NK-92 (cell line): ENCODE measurements around the gene SLC12A9.
"Not testable (repeated sequence)": the region's sequence is repeated elsewhere in the genome, so short reads cannot be mapped to it uniquely, and the experiment has no call there.

Experiments
- DNase-seq: peaks from one replicate; lab custom pipeline; 2025; ENCODE audit not compliant: unreplicated experiment; lab: John Stamatoyannopoulos, UW

Gene SLC12A9

DNA sequence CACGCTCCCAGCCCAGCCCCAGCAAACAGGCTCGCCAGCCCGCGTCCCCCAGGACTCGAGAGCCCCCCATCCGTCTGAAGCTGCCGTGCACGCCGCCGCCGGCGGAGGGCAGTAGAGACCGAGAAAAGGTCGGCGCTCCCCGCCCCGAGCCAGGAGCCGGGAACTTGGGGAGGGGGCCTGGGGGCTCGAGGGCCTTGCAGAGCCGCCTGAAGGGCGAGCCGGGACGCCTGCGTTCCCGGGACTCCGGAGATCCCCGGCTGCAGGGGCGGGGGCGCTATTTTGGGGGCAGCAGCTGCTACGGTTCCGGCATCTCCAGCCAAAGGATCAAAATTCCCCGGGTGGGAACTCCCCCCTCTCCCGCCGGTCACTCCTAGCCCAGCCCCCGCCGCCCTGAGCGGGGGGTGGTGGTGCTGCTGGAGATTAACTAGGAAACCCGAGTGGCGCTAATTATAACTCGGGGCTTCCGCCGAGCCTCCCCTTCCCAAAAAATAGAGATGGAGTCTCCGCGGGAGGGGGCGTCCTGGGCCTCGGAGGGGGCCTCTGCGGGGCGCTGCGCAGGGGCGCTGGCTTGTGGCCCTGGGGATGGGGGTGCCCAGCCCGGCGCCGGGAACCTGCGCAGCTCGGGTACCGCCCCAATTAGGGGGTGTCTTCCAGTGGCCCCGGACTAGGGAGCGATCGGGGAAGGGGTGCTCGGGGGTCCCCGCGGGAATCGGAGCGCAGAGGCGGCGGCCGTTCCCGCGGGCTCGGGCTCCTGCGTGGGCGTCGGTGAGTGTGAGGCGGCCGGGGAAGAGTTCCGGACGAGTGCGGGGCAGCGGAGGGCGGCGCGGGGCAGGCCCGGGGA lies 42.6 kb downstream of the SLC12A9 start:
- no peak for DNase-seq

DNA sequence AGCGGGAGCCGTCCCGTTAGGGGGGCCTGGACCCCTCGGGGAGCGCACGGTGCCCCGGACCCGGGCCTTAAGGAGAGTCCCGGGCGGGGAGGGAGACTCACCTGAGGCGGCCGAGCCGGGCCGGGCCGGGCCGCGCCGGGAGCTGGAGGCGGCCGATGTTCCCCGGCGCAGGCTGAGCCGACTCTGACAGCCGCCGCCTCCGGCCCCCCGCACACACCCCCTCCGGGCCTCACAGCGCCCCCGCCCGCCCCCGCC lies 43.1 kb downstream of the SLC12A9 start, which contains the start of gene ACHE:
Gene ACHE (minus strand): TSS at position 188 of the 255 bp plus-strand sequence. CDS start 1,656 bp downstream, outside the sequence.
- no peak for DNase-seq

DNA sequence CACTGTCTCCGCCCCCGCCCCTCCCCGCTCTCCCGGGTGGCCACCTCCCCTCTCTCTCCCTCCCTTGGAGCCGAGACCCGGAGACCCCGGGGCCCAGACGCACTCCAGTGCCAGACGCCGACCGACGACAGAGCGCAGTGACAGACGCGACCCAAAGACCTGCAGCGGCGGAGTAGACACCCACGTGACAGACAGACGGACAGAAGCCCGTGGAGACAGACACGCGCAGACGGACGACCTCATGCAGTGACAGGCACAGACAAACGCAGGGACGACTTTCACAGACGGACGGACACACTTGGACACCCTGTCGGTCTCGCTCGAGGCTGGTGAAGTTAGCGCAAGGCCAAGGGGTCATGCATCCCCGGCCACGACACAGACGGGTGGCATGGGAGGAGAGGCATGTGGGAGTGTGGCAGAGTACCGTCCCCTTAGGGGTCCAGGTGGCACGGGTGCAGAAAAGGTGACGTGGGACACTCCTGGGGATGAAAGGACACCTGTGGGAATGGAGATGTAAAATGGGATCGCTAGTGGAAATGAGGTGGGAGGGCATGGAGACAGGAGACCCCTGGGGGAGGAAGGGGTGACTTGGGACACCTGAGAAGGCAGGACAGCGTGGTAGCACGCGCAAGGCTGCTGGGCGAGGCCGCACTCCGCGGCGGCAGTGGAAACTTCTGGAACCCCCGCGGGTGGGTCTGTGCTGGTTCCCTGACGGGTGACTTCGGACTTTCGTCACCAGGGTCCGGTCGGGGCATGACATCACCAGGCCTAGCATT lies 43.6 kb downstream of the SLC12A9 start:
- no peak for DNase-seq

DNA sequence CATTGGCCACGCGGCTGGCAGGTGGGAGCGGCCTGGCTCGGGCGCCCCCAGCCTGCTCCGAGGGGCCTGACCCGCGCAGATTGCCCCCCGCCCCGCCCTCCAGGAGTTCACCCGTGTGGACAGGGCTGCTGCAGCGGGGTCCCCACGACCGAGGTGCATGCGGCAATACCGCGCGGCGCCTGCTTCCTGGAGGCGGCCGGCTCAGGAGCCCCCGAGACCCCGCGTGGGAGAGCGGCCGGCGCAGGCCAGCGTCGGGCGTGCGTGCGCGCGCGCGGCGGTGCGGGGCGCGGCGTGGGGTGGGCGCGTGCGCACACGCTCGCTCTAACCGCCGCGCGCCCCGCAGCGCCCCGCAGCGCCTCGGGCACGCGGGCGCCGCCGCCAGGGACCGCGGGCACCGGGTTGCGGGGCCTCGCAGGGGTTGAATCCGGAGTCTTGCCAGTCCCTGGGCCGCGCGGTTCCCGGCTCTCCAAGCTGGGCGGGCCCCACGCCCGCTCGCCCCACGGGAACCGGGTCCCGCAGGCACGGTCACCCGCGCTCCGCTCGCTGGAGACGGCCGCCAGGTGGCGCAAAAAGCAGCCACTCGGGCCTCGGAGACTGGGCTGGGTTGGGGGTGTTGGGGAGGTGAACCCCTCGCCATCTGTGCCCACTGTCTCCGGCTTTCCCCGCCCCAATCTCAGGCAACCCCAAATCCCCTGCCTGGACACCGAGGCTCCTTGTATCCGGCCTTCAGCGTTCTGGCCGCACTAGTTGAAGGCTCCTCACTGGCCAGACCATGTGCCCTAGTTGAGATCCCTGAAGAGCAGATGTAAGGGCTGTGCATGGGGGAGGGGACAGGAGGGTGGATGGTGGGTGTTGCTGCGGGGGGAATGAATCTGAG lies 44.5 kb downstream of the SLC12A9 start:
- no peak for DNase-seq

DNA sequence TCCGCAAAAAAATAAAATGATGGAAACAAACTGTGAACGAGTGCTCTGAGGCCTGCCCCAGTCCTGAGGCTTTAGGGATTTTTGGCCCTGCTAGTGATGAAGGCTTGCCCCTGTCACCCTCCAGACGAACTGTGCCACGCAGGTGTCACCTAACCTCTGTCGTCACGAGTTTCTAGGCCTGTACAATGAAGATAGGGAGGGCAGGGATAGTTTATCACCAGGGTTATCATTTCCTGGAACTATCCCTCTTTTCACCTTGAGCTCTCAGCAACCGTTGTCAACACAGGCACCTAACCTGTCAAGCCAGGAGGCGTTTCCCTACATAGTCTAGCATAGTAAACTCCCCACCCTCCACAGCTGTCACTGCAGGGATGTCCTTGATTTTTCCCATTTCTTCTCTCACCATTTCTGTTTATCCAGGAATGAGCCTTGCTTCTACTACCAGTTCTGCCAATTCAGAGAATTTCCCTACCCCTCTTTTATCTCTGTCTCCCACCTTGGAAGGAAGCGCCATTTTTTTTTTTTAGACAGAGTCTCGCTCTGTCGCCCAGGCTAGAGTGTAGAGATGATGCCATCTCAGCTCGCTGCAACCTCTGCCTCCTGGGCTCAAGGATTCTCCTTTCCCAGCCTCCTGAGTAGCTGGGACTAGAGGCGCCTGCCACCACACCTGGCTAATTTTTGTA lies 45.4 kb downstream of the SLC12A9 start:
- no peak for DNase-seq

DNA sequence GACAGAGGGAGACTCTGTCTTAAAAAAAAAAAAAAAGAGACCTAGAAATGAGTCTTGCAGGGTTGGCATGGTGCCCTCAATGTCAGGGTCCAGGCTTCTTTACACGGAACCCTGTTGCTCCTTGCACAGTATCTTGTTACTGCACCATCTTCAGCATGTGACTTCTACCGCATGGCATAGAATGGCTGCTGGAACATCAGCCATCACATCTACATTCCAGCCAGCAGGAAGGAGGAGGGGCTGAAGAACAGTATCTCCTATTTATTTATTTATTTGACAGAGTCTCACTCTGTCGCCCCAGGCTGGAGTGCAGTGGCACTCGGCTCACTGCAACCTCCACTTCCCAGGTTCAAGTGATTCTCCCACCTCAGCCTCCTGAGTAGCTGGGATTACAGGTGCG lies 46.9 kb downstream of the SLC12A9 start:
- no peak for DNase-seq

DNA sequence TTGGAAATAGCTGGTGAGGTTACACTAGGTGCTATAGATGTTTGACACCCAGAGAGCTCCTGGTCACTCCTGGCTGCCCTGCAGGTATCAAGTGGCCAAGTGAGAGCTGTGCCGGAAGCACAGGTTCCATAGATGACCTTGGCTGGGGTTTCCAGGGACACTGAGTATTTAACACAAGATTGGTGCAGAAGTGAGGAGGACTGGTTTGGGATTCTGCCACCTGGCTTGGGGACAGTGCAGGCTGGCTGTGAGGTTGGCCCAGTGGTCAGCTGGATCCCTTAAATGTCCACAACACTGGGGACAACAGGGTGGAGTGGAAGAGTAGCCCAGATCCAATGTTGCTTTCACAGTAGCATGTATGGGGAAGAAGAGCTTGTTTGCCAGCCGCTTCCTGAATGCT lies 48.5 kb downstream of the SLC12A9 start:
- no peak for DNase-seq

DNA sequence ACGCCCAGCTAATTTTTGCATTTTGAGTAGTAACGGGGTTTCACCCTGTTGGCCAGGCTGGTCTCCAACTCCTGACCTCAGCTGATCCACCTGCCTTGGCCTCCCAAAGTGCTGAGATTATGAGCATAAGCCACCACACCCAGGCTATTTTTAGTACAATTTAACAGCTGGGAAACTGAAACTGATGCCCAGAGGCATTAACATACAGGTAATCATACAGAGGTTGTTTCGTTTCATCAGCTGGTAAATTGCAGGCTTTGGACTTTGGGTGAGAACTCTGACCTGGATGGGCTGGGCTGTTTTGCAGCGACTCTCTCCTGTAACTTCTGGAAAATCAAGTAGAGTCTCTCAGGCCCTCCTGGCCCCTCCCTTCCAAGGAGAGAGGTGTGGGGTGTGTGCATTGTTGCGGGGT lies 49.4 kb downstream of the SLC12A9 start:
- DNase-seq: no peak

DNA sequence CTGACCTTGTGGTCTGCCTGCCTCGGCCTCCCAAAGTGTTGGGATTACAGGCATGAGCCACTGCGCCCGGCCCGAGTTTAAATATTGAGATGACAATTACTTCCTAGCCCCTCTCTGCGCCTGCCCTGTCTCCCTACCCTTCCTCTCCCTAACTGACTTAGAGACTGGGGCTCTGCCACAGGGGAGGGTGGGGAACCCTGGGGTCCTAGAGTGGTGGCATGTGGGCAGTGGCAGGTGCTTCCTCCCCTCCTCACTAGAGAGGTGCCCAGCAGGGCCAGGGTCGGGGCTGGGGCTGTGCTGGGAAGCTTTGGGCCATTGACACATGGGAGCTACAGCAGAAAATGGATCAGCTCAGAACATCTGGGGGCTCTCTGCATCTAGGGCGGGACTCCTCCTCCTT lies 50.1 kb downstream of the SLC12A9 start:
- DNase-seq: no peak

DNA sequence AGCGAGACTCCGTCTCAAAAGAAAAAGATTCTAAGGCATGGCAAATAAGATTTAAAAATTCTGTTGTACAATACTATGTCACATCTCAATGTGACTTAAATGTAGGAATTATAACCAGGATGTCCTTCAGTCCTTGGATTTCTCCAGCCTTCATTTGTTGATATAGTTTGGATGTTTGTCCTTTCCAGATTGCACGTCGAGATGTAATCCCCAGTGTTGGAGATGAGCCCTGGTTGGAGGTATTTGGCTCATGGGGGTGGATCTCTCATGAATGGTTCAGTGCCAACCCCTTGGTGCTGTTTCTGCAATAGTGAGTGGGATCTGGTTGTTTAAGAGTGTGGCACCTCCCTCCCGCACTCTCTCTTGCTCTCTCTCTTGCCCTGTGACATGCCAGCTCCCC lies 56.0 kb downstream of the SLC12A9 start:
- DNase-seq: no peak

DNA sequence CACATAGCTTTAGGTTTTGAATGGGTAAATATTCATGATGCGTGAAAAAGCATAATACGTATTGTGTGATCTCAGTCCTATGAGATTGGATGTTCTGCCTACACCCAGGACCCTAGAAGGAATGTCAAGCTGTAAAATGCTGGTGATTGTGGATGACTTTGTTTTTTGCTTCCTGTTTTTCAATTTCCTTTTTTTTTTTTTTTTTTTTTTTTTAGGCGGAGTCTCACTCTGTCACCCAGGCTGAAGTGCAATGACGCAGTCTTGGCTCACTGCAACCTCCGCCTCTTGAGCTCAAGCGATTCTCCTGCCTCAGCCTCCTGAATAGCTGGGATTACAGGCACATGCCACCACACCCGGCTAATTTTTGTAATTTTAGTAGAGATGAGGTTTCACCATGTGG lies 57.9 kb downstream of the SLC12A9 start:
- DNase-seq: not testable (repeated sequence)

DNA sequence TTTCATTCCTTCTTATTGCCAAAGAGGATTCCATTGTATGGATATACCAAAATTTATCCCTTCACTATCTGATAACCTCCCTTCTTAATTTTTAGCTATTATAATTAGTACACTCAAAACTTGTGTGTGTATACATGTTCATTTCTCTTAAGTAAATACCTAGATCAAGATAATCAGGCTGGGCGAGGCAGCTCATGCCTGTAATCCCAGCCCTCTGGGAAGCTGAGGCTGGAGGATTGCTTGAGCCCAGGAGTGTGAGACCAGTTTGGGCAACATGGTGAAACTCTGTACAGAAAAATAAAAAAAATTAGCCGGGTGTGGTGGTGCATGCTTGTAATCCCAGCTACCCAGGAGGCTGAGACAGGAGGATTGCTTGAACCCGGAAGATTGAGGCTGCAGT lies 59.0 kb downstream of the SLC12A9 start:
- no peak for DNase-seq

DNA sequence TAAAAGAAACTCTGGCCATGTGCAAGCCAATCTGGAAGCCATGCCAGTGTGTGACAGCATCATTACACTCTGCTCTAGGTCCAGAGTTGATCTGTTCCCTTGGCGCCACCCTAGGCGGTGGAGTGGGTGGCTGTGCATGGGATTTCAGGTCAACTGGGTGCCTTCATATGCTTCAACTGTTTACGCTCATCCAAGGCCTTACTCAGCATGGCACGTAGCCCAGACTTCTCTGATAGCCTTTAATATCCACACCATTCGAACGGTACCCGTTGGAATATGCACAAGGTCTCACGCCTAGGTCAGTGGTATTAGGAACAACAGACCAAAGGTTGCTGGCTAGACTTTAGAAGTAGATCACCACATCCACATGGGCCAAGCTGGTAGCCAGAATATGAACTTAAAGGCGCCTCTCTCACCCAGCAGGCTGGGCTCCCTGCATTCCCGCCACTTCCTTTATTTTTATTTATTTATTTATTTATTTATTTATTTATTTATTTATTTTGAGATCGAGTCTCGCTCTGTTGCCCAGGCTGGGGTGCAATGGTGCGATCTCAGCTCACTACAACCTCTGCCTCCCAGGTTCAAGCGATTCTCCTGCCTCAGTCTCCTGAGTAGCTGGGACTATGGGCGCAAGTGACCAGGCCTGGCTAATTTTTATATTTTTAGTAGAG lies 61.8 kb downstream of the SLC12A9 start:
- DNase-seq: no peak

DNA sequence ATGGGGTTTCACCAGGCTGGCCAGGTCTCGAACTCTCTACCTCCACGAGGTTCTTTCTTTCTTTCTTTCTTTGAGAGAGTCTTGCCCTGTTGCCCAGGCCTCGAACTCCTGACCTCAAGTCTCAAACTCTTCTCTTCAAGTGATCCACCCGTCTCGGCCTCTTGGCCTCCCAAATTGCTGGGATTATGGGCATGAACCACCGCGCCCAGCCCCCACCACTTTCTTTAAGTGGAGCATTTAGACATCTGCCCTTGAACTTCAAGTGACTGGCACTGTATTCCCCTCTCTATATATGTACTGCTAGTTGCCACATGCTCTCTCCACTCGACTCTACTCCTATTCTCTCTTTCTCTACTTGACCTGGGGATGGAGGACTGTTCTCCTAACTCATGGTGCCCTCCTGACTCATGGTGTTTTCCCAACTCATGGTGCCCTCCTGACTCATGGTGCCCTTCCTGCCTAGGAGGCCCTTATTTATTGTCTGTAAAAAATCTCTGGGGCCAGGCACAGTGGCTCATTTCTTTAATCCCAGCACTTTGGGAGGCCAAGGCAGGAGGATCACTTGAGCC lies 62.5 kb downstream of the SLC12A9 start:
- DNase-seq: no peak
